HepG2 (cell line): Measurements from ENCODE around the gene SIAH1. TPM values are rescaled to one million over a fixed set of nuclear protein-coding genes. Genes with fewer than 3 reads are reported as not detected.
A peak's percentile ranks its signal among the peaks of the same experiment; 100 is the strongest.

ENCODE experiments used
- ATAC-seq: fragments of 200-7000 bp; cut with Tn5 transposase; 3 replicates; pipeline ENCODE4 v1.9.1; 2020; ENCODE audit warnings: mild to moderate bottlenecking, moderate library complexity
- BruUV-seq: library from RNA; stranded (reverse); fragments of 400-500 nt; replicated peaks from 2 replicates; lab custom pipeline; 2021; lab: Mats Ljungman, UMichigan
- CTCF ChIA-PET: fragments of 300-600 bp; formaldehyde crosslinking; extraction: SDS; loops from one replicate; lab custom pipeline; 2021; ENCODE audit warnings: low total read pairs, inconsistent platforms, low intra/inter-chr PET ratio; lab: Yijun Ruan, JAX
- POLR2A ChIA-PET: fragments of 350-600 bp; sonication (Branson Sonifier 250); formaldehyde crosslinking; loops from one replicate; lab custom pipeline; 2020; ENCODE audit warnings: antibody characterized with exemption, inconsistent platforms; lab: Yijun Ruan, JAX
- DNase-seq: peaks from one replicate; pipeline ENCODE4 v3.0.0-alpha.2; 2015; ENCODE audit warnings: low spot score
- FAIRE-seq: peaks from 3 replicates; lab custom pipeline; 2011; peaks lifted over from hg19 to GRCh38; lab: Jason Lieb, UNC
- H2AFZ ChIP-seq: one replicate; pipeline ENCODE4 v1.6.1; 2011; ENCODE audit warnings: low read length, inconsistent platforms
- H3K27ac ChIP-seq: fragments of 300-600 bp; 3 replicates; pipeline ENCODE4 v1.8.0; 2011; ENCODE audit warnings: mixed run types, mild to moderate bottlenecking, mixed read lengths, low read length, inconsistent platforms; ENCODE audit not compliant: insufficient read depth; ENCODE audit errors: extremely low read length
- H3K27me3 ChIP-seq, 2 experiments: fragments of 200-600 bp in 1 of 2; 2 replicates in 1 of 2; 3 replicates in 1 of 2; pipeline versions ENCODE4 v1.6.0 to v1.8.0; 2011; ENCODE audit warnings: low read length in 2 of 2, mild to moderate bottlenecking in 2 of 2, moderate library complexity in 2 of 2, inconsistent platforms in 1 of 2; ENCODE audit not compliant: insufficient read depth in 2 of 2, control insufficient read depth in 1 of 2
- H3K36me3 ChIP-seq, 2 experiments: fragments of 200-600 bp in 1 of 2; replicated peaks in 1 of 2; 2 replicates in 1 of 2; 3 replicates in 1 of 2; pipeline versions ENCODE4 v1.5.1 to v1.8.0; 2011; ENCODE audit warnings: low read length in 2 of 2, inconsistent platforms in 1 of 2; ENCODE audit not compliant: insufficient read depth in 2 of 2, control insufficient read depth in 1 of 2
- H3K4me1 ChIP-seq: 2 replicates; pipeline ENCODE4 v1.5.1; 2012; ENCODE audit warnings: low read length, inconsistent platforms; ENCODE audit not compliant: insufficient read depth
- H3K4me2 ChIP-seq: 2 replicates; pipeline ENCODE4 v1.6.0; 2011; ENCODE audit warnings: low read depth, low read length, inconsistent platforms
- H3K4me3 ChIP-seq, 3 experiments: fragments of 200-600 bp in 1 of 3; sonication (generic), shearing (Covaris generic) in 1 of 3; replicated peaks in 1 of 3; 2 replicates each; pipeline ENCODE4 v1.5.1; 2011 to 2016; ENCODE audit warnings: low read length in 3 of 3, inconsistent platforms in 2 of 3, low read depth in 2 of 3, mild to moderate bottlenecking in 2 of 3, control low read depth in 1 of 3, mixed read lengths in 1 of 3; ENCODE audit not compliant: insufficient read depth in 1 of 3
- H3K79me2 ChIP-seq: one replicate; pipeline ENCODE4 v1.6.1; 2011; ENCODE audit warnings: low read length, inconsistent platforms; ENCODE audit not compliant: insufficient read depth
- H3K9ac ChIP-seq: 2 replicates; pipeline ENCODE4 v1.6.0; 2011; ENCODE audit warnings: mild to moderate bottlenecking, low read depth, low read length, inconsistent platforms; ENCODE audit not compliant: insufficient read depth
- H3K9me3 ChIP-seq: 2 replicates; pipeline ENCODE4 v1.5.1; 2012; ENCODE audit warnings: mild to moderate bottlenecking, low read length
- H4K20me1 ChIP-seq: 2 replicates; pipeline ENCODE4 v1.6.0; 2011; ENCODE audit warnings: inconsistent platforms, mild to moderate bottlenecking, low read length, moderate library complexity; ENCODE audit not compliant: insufficient read depth
- CTCF ChIP-seq: sonication (generic); formaldehyde crosslinking; IDR thresholded peaks from 2 replicates; pipeline ENCODE4 v1.5.0; 2020; ENCODE audit warnings: mild to moderate bottlenecking, missing genetic modification reagents, moderate library complexity
- STAG1 ChIP-seq: sonication (generic); formaldehyde crosslinking; IDR thresholded peaks from 2 replicates; pipeline ENCODE4 v1.4.0; 2020; ENCODE audit warnings: missing genetic modification reagents
- TOE1 ChIP-seq: sonication (generic); formaldehyde crosslinking; IDR thresholded peaks from 2 replicates; pipeline ENCODE4 v1.4.0; 2020; ENCODE audit warnings: mild to moderate bottlenecking, missing genetic modification reagents
- UBTF ChIP-seq: sonication (generic); formaldehyde crosslinking; IDR thresholded peaks from 2 replicates; pipeline ENCODE4 v1.4.0; 2020; ENCODE audit warnings: mild to moderate bottlenecking, missing genetic modification reagents
- ZBTB33 ChIP-seq: sonication (generic); formaldehyde crosslinking; IDR thresholded peaks from 2 replicates; pipeline ENCODE4 v1.4.0; 2020; ENCODE audit warnings: missing genetic modification reagents
- ZNF234 ChIP-seq: sonication (generic); formaldehyde crosslinking; conservative IDR thresholded peaks from 2 replicates; pipeline ENCODE4 v1.5.1; 2020; ENCODE audit warnings: mild to moderate bottlenecking, missing genetic modification reagents
- ZNF468 ChIP-seq: sonication (generic); formaldehyde crosslinking; IDR thresholded peaks from 2 replicates; pipeline ENCODE4 v1.8.0; 2022; ENCODE audit warnings: mild to moderate bottlenecking, moderate library complexity, missing genetic modification reagents
- ZNF552 ChIP-seq: sonication (generic); formaldehyde crosslinking; IDR thresholded peaks from 2 replicates; pipeline ENCODE4 v1.9.0; 2022; ENCODE audit warnings: missing genetic modification reagents, mild to moderate bottlenecking, borderline replicate concordance
- ZNF556 ChIP-seq: sonication (generic); formaldehyde crosslinking; IDR thresholded peaks from 2 replicates; pipeline ENCODE4 v1.4.0; 2020; ENCODE audit warnings: mild to moderate bottlenecking, missing genetic modification reagents, borderline replicate concordance
- ZNF724P ChIP-seq: sonication (generic); formaldehyde crosslinking; IDR thresholded peaks from 2 replicates; pipeline ENCODE4 v1.8.0; 2022; ENCODE audit warnings: missing genetic modification reagents, borderline replicate concordance
- WGBS: methylation state at CpG from one replicate; pipeline ENCODE4 v1.1.6; 2017; ENCODE audit warnings: low lambda C conversion rate; 5-methylcytosine and 5-hydroxymethylcytosine counted together
- in situ Hi-C: cut with HindIII; loops from 2 replicates; pipeline ENCODE4 v1.10.0; 2017; ENCODE audit warnings: low pct_unique_long_range_greater_than_20kb; ENCODE audit not compliant: extremely low pct_ligation_motif_present
- intact Hi-C: fragments of 100-400 bp; cut with micrococcal nuclease; formaldehyde crosslinking; loops from one replicate; pipeline ENCODE4 v1.10.0; 2022; ENCODE audit not compliant: unreplicated experiment
- polyA plus RNA-seq, 8 experiments: library from polyadenylated mRNA; depleted of rRNA in 3 of 8; stranded (reverse) in 7 of 8; unstranded in 1 of 8; fragments of >200 nt; fragmentation: Illumina TruSeq in 4 of 8; extraction: Trizol in 4 of 8; gene quantifications; 2 replicates each; pipeline versions ENCODE4 v1.2.1 to v1.2.3, GENCODE V29; 2011 to 2016; ENCODE audit warnings: low read depth in 4 of 8, missing spikeins in 1 of 8, mixed read lengths in 1 of 8; ENCODE audit not compliant: insufficient read depth in 1 of 8
- total RNA-seq, 5 experiments: library from RNA; depleted of rRNA; stranded (reverse); fragments of >200 nt; fragmentation: Illumina TruSeq; extraction: Trizol; gene quantifications; 2 replicates each; pipeline ENCODE4 v1.2.3, GENCODE V29; 2016; ENCODE audit warnings: low read depth in 1 of 5

Gene SIAH1
- total and polyA plus RNA-seq, 2 of the 13 experiments (the other 11 are each of a cell fraction or from before 2014, with no cell fraction given) = 16.0 to 28.6 TPM

DNA sequence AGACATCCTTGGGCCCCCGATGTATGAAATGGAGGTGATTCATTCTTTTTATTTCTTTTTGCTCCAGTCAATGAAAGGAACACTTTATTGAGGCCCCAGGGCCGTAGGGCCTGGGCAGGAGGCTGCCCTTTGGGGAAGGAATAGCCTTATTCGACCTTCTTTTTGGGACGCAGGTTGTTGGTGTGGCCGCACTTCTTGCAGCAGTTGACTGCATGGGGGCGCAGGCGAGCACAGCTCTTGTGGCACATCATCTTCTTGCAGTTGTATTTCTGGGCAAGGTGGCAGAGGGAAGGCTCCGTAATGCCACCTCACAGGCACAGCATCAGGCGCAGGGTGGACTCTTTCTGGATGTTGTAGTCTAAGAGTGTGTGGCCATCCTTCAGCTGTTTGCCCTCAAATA, 50.9 kb downstream of the SIAH1 start:
- H3K36me3 ChIP-seq = peaks cover 13 to 59% of the 10 kb centered on the region in 2 experiments
- H3K79me2 ChIP-seq = no peaks in the 10 kb centered on the region
- H3K27ac ChIP-seq = no peak overlapping the region
- in situ Hi-C loops (no loop called here), intact Hi-C loops (no loop called here)
- TF ChIP-seq STAG1 (peak; percentile 30; the same call in 1 of the 2 replicates), ZNF724P (no peak), ZNF552 (no peak), UBTF (no peak), ZNF234 (no peak), ZNF468 (CRISPR knock-in tag) (no peak), ZBTB33 (CRISPR knock-in tag) (no peak), CTCF (peak; percentile 39; the same call in 1 of the 2 replicates), ZNF556 (CRISPR knock-in tag) (no peak), TOE1 (no peak)
- no peaks in the 10 kb centered on the region for H3K9me3 ChIP-seq
- no peaks in the 10 kb centered on the region for H3K27me3 ChIP-seq
- ChIA-PET CTCF (no interaction called here), POLR2A (no interaction called here)
- FAIRE-seq (no peak), DNase-seq (no peak), ATAC-seq (no peak)
- WGBS = 98% methylated on average over 9 of the region's 9 CpGs
- H3K4me1 ChIP-seq = peaks cover 8% of the 10 kb centered on the region; the same call in 1 of the 2 replicates
- no peaks in the 10 kb centered on the region for H4K20me1 ChIP-seq
- H3K4me2 ChIP-seq = no peak overlapping the region
- no peak overlapping the region for H3K9ac ChIP-seq
- no peak overlapping the region for H3K4me3 ChIP-seq
- no TSS peak for BruUV-seq
- no peak overlapping the region for H2AFZ ChIP-seq
